CD4-positive, alpha-beta T cell treated with Interleukin-4 for 1 hour (primary cell): ENCODE results near the gene DTNBP1.
A peak's percentile ranks its signal among the peaks of the same experiment; 100 is the strongest.

Experiments
- DNase-seq, 2 donors: peaks; one replicate each; pipeline ENCODE4 v3.0.0-alpha.2; 2020 to 2022

Gene DTNBP1

DNA sequence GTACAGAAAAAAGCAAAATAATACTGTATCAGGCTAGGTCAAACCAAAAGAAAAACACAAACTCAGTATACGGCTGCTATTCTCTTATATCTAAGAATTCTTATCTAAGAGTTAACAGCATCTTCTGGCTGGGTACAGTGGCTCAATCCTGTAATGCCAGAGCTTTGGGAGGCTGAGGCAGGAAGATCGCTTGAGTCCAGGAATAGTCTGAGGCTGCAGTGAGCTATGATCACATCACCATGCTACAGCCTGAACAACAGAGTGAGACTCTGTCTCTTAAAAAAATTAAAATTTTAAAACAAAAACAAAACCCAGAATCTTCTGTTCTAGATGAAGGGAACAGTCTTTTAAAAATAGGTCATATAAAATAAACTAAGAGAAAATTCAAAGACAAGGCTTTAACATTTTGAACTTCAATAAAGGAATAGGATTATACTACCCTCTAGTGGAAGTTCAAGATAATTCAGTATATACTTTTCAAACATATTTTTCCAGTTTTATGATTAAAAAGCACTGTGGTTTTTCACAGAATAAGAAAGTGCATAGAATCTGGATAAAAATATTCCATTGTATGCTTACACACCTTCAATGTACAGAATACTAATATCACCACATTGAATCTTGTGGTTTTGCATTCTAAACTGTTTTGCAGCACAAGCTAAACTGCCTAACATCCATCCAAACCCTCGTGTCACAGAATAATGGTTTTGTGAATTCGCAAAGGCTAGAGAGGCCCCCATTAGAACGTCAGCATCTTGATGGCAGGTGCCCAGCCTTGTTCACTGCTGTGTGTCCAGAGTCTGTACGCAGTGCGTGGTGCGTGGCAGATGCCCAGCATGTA lies 39.3 kb downstream of the DTNBP1 start:
- peak in 1 of 2 donors; percentile 38 for DNase-seq

DNA sequence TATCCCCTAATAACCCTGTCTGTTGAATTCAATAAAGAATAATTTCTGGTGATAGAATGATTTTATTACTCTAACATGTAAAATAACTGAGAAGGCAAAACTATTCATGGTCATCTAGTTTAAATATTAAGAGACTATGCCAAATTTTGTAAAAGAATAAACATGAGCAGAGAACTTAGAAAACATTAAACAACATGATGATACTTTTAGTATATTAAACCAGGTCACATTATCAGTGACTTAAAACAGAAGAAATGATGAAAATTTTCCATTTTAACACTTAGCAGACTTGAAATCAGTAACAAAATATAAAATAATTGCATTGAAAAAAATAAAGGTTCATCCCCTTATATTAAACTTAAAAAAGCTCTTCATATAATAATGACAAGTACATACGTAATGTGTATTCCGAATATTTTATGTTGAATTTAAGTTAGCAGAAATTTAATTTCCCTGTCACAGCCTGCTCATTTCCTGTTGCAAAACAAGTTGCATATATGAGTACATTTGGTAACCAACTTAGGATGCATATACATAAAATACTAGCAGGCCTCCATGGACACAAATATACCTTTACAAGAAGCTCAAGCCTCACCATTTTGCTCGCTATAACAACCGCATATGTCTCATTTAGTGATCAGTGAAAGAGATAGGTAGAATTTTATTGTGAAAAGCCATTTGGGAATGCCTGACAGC lies 40.6 kb downstream of the DTNBP1 start:
- no peak for DNase-seq

DNA sequence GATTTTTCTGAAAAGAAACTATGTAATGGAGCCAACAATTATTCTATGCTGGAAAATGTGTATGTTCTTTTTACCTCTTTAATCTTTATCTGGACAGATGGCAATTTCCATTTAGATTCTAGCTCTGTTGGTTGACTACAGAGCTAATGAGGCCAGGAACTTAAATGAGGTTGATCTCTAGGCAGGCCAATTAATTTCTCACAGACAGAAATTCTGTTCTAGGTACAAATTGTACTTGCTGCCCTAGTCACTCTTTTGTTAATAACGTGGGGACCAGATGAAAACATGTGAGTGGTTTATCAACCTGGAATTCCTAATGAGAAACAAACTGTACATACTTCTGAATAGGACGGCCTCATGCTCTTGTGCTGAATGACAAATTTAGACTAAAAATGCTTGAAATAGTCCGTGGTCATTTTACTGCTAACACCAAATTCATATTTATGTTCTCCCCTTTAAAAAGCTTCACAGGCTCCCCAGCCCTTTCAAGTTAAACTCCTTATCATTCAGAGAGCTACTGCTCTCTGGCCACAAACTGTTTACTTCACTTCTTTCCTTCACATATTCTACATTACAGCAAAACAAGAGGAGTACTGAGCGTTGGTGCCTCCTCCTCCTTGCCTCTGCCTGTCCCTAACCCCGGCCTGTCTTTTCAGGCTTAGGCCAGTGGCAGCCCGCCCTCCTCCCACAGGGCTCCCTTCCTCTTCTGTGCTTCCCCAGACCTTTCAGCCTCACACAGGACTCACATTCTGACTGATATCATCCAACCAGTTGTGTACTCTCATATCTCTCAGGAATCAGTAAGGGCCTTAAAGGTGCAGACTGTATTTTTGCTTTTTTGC lies 41.4 kb downstream of the DTNBP1 start:
- peak in 1 of 2 donors; percentile 58 for DNase-seq

DNA sequence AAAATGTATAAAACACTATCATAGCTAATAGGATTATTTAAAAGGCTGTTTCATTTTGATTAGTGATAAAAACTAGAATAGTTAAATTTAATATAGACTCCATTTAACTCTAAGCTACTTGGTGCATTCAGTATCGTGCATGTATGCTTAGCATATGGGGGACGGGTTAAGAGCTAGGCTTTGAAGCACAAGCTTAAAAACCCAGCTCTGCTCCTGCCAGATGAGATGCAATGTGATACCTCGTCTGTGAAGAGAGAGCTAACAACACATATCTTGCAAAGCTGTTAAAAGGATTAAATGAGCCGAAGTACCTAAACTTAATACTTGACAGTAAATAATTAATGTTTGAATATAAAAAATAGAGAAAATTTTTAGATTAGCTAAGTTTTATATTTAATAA lies 42.2 kb downstream of the DTNBP1 start:
- DNase-seq: no peak

DNA sequence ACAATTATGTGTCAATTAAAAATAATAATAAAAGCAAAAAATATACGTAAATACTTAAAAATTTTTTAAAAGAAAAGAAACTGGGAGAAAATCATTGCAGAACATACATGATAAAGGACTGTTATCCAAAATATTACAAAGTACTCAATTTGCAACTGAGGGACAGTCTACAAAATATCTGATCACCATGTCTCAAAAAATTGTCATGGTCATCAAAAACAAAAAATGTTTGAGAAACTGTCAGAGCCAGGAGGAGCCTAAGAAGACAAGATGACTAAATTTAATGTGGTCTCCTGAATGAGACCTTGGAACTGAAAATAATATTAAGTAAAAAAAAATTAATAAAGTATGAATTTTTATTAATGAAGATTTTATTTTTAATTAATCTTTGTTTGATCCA lies 43.5 kb downstream of the DTNBP1 start:
- DNase-seq: no peak

DNA sequence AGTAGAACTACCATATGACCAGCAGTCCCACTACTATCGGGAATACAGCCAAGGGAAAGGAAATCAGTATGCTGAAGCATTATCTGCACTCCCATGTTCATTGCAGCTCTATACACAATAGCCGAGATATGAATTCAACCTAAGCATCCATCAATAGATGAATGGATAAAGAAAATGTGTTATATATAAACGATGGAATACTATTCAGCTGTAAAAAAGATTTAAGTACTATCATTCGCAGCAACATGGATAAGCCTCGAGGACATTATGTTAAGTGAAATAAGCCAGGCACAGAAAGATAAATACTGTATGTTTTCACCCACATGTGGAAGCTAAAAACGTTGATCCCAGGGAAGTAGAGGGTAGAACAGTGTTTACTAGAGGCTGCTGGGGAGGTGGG lies 44.1 kb downstream of the DTNBP1 start:
- no peak for DNase-seq

DNA sequence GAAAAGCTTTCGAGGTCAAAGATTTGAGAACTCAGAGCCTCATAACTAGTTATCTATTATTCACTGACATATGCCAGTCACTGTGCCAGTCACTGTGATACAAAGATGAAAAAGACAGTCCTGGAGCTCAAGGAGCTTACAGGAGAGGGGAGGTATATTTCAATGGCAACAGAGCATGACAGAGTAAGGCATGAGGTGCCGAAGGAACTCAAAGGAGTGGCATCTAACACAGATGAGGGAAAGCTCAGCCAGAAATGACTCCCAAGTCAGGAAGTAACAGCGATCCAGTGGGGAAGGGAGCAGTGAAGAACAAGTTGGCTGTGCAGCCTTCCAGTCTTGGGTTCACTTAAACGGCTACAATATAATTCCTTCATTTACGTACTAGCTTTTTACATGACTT lies 46.6 kb downstream of the DTNBP1 start:
- no peak for DNase-seq

DNA sequence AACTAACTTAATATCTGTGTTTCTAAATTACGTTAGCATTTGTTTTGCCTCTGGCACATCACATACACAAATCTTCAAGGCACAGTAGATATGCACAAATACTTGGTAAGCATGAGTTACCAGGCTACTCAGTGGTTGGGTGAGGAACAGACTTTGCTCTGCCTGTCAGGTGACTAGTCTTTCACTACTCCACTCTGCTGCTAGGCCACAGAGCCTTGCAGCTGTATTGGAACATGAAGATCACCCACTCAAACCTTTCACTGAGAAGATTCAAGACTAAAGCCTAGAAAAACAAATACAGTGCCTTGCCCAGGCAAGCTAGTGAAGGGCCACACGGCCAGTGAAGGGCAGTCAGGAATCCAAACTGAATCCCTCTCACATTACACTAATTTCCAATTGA lies 47.0 kb downstream of the DTNBP1 start:
- no peak for DNase-seq

DNA sequence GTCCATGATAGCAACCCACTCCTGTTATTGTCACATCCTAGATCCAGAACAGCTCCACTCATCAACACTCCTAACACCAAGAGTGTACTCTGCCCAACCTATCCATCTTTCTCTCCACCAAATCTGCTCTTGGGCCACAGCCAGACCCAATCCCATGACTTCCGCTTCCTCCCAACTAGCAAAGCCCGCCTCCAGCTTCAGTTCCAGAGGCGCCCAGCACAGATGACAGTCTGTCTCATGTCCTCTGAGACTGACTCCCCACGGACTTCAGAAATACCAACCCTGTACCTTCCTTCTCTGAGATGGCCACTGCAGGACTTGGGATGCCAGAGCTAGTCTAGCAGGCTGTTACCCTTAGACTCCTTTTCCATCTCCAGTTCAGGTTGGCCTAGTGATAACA lies 48.6 kb downstream of the DTNBP1 start:
- no peak for DNase-seq

DNA sequence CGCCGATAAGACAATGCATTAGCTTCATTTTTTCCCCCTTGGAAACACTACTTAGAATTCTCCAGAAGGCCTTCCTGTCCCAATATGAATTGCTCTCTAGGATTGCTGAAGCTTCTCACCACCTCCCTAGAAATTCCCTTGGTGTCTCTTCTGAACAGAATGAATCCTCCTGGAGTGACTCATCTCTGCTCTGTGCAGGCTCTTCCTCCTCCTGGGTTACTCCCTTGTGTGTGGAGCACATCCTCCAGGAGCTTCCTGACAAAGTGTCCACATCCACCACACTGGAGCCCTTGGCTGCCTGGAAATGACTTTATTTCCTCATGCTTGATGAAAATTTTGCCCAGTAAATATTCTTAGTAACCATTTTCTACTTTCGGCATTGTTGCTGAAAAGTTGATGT lies 54.4 kb downstream of the DTNBP1 start:
- DNase-seq: no peak

DNA sequence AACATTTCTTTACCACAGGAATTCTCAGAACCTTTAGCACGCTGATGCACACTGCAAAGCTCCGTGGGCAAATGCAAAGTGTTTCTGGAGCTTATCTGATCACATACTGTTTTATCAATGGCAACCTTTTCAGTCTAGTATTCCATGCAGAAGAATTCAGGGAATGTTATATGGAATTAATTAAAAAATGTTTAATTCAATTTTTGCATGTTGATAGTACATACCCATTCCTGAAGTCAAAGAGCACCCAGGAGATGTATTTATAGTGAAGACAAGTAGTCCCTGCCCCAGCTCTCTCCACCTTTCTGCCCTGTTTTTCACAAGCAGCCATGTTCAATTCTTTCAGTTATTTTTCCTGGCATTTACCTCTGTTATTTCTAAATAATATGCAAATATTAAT lies 55.2 kb downstream of the DTNBP1 start:
- DNase-seq: no peak

DNA sequence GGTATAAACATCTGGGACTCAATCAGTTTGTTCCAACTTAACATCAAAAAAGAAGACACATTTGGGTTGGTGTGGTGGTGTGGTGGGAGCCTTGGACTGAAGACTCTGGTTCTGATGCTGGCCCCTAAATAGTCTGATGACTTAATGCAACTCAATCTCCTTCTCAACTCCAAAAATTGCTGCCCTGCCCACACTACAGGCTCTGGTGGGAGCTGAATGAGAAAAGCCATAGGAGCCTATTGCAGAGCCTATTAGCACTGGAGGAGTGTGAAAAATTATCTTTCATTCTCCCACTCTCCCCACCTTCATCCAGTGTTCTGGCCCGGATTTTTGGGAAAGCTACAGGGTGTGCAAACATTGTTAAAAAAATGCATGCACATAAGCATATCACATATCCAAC lies 56.5 kb downstream of the DTNBP1 start:
- DNase-seq: no peak

DNA sequence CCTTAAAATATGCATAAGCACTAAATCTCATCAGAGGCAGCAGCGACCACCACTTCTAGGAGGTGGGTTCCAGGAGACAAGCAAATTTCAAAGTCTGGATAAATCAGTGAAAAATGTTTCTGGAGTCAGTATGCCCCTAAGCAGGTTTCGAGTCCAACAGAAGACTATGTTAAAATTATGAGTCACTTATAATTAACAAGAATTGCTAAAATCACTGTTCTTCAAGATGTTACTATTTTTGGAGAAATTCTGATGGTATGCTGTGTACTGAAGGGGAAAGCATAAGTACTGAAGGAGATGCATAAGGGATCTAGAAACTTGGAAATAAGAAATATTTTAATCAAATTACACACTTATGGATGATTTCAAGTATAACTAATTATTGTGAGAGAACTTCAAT lies 58.0 kb downstream of the DTNBP1 start:
- DNase-seq: no peak

DNA sequence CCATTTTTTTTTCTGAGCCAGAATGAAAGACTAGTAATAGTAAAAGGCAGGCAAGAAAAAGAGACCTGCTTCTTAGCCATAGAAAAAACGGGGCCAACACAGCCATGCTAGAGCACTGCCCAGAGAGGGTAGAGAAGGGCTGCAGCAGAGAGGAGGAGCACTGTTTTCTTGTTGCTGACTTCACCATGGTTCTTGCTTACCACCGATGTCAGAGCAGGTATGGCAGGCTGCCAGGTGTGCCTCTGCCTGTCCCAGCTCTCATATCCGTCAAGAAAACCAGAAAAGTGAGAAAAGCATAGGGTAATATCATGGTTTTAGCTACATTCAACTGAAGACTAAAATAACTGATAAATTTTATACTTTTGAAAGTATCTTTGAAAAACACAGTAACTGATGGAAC lies 60.7 kb downstream of the DTNBP1 start:
- DNase-seq: no peak

DNA sequence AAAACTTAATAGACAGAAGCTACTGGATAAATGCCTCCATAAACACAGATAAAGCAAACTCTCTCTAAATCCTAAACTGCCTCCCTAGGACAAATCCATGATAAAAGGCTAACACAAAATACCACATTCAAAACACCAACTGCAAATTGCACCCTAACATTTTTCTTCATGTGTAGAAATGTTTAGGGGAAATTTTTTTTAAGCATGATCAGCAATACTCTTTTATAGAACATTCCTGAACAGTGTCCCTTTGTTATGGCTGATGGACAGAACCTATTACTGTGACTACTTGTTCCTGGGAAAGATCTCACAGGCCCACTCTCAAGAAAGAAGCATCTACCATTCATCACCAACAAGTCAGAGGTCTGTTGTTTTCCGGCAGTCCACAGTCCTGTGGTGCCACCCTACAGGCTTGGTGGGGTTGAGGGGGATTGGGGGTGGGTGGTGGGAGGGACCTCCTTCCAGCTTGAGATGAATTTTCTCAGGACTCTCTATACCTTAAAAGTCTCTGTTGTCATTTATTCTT lies 64.5 kb downstream of the DTNBP1 start:
- DNase-seq: no peak

DNA sequence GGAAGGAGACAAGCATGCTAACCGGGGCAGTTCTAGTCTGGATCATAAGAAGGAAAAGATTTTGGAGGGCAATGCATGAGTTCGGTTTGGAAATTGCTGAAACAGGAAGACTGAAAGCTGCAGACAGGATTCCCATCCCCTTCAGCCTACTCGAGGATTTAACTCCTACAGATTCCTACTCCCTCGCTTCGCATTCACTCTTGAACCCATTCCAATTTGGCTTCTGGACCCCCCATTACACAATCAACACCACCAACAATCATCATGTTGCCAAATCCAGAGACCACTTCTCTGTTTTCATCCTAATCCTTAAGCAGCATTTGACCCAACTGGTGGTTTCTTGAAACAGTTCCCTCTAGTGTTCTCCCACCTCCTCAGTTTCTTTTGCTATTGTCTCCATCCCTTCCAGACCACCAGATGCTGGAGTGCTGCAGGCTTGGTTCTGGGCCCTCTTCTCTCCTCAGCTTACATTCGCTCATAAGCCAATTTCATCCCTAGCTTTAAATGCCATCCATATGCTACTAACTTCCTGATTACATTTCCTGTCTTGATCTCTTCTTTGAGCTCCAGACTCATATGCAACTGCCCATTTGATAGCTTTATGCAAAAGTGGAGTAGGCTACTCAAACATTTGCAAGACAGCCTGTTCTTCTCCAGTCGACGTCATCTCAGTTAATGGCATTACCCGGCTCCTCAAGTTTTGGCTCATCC lies 66.5 kb downstream of the DTNBP1 start:
- no peak for DNase-seq

DNA sequence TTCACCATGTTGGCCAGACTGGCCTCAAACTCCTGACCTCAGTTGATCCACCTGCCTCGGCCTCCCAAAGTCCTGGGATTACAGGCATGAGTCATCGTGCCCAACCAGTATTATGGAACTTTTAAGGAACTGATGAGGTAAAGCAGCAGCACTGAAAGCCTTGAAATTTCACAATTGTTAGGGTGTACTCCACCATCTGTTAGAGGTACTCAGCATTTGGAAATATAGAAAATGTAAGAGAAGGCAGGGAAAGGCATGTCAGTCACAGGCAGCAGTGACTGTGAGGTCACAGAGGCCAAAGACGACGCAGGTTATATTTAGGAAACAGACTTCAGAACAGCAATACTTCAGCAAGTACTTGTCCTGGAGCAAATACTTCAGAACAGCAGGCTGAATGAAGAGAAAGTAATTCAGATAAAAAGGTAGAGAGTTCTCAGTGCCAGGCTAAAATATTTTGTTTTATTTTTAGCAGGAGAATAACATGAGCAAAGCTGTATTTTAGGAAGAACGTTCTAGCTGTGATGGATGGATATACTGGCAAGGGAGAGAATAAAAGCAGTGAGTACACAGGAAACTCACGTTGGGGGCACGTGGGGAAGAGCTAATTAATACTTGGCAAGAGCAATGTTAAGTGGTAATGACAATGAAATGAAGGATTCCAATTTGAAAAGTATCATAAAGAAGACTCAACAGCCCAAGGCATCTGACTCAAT lies 67.2 kb downstream of the DTNBP1 start:
- no peak for DNase-seq

DNA sequence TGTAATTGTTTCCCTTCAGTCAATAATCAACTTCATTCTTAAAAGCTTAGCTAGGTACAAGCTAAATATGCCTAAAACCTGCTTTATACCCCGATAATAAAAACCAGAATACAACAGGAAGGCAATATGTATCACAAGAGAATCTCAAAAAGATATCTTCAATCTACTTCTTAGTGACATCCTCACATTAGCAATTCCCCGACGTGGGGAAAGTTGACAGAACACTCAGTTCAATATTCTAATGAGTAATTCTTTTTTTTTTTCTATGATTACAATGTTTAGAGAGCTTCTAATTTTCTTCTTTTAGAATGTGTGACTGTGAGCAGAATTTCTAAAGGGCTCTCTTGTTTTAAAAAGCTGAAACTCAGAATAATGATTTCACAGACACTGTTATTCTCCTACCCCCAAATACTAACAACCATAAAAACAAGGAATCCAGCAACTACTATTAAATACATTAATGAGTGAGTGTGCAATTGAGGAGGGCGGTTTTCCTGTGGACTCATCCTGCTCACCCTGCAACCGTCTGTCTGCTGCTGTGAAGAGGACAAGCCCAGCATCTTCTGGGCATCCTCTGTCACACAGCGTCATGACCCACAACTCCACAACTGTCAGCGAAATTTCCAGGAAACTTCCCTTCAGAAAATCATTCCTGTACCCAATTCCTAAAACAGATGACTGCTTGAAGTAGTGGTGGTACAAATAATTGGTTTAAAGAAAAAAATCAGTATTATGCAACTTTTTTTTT lies 68.1 kb downstream of the DTNBP1 start:
- no peak for DNase-seq

DNA sequence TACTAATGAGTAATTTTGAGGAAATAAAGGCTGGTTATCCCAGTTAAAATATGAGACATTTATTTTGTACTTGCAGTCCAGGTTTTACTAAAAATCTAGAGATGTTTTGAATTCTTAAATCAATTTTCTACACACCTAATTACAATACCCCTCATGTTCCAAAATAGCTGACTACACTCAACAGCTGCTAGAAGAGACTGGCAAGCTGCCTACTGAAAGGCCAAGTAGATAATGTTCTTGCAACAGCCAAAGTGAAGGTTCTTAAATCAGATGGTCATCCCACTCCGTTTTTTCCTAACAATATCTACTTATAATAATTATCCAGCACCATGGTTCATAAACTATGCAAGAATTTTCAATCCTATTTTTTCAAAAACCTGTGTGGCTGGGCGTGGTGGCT lies 69.0 kb downstream of the DTNBP1 start:
- DNase-seq: no peak

DNA sequence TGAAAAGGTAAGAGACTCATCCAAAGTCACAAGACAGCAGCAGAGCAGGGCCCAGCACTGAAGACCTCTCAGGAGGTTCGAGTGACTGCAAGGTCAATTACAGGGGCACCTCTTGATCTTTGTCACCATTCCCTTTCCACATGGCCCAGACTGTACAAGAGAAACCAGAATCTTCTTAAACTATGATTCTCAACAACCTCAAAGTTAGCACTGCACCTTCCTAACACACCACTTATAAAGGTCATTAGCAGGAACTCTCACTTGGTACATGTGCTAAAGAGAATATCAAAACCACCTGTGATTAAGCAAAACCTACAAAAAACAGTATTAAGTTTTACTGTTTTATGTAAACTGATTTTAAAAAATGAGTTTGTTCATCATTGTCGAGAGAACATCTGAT lies 70.2 kb downstream of the DTNBP1 start:
- DNase-seq: no peak

DNA sequence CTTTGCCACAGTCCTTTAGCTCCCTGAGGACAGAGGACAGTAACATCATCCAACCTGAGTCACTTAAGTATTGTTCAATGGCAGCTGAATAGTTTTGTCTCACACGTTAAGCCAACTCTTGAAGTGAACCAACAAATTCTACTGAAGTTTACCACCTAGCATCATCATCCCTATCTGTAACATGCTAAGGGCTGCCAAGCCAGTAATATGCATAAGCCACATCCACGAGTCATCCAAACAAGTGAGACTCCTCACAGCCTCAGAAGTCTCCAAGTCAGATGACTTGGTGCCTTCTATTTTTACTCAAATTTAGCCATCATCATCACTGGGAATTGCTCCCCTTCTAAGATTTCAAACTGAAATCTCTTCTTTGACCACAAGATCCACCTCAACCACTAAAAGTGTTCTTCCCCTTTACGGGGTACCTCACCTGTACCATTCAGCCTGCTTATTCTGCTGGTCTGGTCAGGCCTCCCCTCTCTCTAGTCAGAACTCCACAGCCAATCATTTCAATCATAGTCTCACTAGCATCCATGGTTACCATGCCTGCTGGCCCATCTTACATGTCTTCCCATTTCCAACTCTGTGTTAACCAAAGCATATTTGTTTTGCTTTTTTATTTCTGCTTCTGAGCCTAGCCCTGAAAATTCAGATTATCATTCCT lies 73.7 kb downstream of the DTNBP1 start:
- DNase-seq: no peak
